Activated CD4-positive, alpha-beta T cell treated with anti-CD3 and anti-CD28 coated beads, Interleukin-10, Interleukin-2, amounts not matched to agents 100 ng/mL and 50 ng/mL, durations not matched to agents 16 hours and 8 hours (primary cell): Measurements from ENCODE around the gene KRT76.
"Not testable (repeated sequence)": the region's sequence is repeated elsewhere in the genome, so short reads cannot be mapped to it uniquely, and the experiment has no call there.

Source experiments
- DNase-seq: peaks from one replicate; pipeline ENCODE4 v3.0.0-alpha.2; 2020

Gene KRT76

GRCh38 chr12:52779914-52780313 is 2.8 kb upstream of the KRT76 start:
- no peak for DNase-seq

DNA sequence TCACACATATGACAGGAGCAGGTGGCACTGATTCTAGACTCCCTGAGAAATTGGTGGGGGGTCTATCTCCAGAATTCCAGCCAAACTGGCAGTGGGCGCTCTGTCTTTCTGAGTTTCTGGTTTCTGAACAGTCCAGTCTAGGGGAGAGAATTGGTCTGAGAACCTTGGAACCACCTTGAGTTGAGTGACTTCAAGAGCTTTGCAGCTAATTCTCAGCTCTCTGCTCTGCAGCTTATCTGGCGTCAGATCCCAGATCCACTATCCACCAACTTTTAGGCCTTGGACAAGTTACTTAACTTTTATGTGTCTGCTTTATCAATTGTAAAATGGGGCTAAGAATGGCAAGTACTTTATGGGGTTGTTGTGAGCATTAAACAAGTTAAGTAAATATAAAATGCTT is 1.7 kb upstream of the KRT76 start:
- no peak for DNase-seq

- DNase-seq: no peak
Measured at GRCh38 chr12:52777566-52777965, 421 bp upstream of the KRT76 start.

DNA sequence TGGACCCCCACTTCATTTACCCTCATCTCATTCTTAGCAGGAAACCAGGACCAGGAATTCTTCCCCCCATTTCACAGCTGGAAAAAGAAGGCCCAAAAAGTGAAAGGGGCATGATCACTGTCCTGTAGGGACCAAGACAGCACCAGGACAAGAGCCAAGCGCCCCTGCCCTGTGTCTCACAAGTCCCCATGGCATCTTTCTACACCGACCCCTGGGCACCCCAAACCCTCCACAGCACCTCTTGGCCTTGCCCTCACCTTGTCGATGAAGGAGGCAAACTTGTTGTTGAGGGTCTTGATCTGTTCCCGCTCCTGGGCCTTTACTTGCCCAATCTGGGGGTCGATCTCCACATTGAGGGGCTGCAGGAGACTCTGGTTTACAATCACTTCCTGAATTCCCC is 710 bp downstream of the KRT76 start:
- no peak for DNase-seq

DNA sequence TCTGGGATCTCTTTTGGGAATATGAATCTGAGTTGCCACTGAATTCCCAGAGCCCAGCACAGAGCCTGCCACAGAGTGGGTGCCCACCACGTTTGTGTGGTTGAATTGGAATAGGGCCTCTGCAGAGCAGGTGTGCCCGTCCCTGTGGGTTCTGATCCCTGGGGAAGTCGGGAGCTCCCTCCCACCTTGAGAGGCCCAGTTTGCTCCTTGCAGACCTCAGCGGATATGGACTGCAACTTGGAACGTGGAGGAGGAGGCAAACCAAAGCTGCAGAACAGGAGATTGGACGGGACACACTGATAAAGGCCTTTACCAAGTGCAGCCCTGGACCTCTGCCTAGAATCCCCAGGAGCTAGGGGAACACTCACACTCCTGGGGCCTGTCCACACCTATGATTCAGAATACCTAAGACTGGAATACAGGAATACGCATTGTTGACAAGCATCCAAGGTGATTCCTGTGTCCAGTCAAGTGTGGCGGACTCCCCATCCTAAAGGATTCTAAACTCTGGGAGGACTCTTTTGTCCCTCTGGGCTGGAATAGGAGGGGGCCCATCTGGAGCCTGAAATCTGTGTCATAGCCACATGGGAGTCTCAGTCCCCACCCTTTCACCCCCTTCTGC is 2.4 kb downstream of the KRT76 start:
- no peak for DNase-seq

DNA sequence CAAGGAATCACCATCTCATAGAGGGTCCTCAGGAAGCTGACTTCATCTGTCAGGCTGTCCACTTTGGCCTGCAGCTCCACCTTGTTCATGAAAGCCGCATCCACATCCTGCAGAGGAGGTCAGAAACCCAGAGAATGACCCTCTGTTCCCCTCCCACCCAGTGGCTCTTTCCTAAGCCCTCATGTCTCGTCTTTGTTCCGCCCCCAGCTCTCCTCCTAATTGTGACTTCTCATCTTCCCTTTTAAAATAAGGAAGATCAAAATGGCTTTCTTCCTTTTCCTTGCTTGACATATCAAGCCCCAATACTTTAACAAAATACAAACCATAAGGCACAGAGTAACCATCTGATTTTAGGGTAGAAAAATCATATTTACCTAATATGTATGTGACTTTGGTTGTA is 4.4 kb downstream of the KRT76 start:
- DNase-seq: no peak

- no peak for DNase-seq
Measured at GRCh38 chr12:52772188-52772587, 5.0 kb downstream of the KRT76 start.

GRCh38 chr12:52771505-52771904 is 5.6 kb downstream of the KRT76 start:
- no peak for DNase-seq

GRCh38 chr12:52771088-52771487 is 6.1 kb downstream of the KRT76 start:
- no peak for DNase-seq

GRCh38 chr12:52769946-52770345 is 7.2 kb downstream of the KRT76 start:
- DNase-seq: no peak

DNA sequence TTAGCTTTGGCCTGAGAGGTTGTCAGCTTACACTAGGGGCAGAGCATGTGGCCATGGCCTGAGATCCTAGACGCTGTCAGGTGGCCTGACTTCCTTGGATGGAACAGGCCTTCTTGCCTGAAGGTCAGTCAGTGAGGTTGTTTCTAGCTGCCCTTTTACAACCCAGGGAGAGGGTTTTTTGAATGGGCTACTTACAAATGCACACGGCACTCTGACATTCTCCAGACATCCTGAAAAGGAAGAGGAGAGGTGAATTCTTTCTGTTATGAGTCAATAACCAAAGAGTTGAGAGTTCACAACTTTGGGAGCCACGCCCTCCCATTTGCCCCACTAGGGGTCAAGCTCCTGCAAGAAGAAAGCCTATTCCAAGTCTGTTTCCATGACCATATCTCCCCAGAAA is 7.8 kb downstream of the KRT76 start:
- no peak for DNase-seq

- no peak for DNase-seq
Measured at GRCh38 chr12:52768479-52769200, 8.5 kb downstream of the KRT76 start.

DNA sequence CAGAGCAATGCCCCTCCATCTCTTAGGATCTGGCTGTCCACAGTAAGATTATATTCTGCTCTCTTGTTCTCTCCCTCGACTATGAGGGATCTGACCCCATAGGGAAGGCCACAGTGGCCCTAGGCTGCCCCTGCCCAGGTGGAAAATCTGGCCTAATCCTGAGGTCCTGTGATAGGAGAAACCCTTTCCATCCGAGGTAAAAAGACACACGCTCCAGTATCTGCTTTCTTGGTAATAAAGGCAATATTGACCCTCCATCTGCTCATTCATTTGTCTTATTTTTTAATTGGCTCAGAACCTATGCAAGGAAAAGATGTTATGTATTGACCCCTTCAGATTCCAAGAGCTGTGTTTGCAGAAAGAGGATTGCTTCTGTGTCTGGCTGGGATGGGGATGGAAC is 9.7 kb downstream of the KRT76 start:
- DNase-seq: no peak

DNA sequence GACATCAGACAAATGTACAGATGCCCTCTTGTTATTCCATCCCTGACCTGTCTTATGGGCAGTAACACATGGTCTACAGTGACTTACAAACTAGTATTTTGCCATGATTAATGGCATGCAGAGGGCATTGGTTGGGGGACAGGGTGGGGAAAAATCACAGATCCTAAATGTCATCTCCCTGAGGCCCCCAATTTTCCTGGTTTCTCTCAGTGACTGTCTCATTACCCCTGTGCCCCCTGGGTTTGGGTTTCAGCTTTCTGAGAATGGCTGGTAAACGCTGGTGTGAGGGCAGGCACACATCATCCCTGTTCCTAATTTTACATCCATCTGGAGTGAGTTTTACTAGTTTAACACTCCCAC is 10.1 kb downstream of the KRT76 start:
- DNase-seq: no peak

- DNase-seq: no peak
Measured at GRCh38 chr12:52766351-52767019, 10.7 kb downstream of the KRT76 start.

DNA sequence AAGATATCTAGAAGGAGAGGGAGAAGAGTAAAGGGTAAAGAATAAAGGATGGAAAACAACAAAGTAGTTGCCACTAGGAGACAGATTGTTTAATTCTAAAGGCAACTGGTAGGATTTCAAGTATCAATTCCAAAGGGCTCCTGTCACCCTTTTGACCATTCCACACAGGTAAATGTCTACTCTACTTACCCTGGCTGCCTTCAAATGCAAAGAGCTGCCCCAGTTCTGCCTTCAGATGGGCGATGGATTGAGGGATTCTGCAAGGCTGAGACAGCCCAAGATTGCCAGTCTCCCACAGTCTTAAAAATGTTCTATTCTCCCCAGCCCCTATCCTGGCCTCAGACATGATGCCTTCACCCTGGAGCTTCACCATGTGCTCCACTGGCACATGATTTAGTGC is 11.4 kb downstream of the KRT76 start:
- no peak for DNase-seq

DNA sequence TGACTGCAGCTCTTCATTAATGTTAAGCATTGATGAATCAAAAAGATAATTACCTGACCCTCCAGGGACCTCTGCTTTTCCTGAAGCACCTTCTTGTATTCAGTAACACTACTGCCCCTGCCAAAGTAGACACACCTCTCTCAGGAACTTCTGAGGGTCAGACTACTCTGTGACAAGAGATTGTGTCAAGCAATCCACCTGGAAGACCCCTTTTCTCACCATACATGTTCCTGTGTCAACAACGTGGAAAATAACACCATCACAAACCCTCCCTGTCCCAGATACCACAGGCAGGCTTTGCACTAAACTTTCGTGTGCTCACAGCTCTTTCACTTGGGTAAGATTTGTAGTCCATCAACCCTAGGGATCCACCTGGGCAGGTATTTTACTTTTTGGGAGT is 13.2 kb downstream of the KRT76 start:
- DNase-seq: no peak

- DNase-seq: no peak
Measured at GRCh38 chr12:52763036-52763659, 14.0 kb downstream of the KRT76 start.

DNA sequence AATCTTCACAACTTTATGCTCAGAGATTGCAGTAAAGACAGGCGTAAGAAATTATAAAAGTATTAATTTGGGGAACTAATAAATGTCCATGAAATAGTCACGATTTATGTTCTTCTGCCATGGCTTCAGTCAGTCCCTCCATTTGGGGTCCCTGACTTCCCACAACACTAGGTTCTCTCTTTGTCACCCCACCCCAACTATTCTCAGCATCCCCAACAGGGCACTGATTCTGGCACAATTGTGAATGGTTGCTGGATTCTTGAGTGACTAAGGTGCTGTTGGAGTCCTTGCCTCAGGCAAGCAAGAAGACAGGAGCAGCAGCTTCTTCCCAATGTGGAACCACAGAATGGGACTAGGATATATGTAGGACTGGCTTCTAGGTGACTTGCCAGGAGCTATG is 15.3 kb downstream of the KRT76 start:
- no peak for DNase-seq

- DNase-seq: not testable (repeated sequence)
Measured at GRCh38 chr12:52761218-52761617, 15.9 kb downstream of the KRT76 start.

GRCh38 chr12:52760623-52761022 is 16.5 kb downstream of the KRT76 start:
- DNase-seq: no peak

- DNase-seq: no peak
Measured at GRCh38 chr12:52759695-52760094, 17.4 kb downstream of the KRT76 start.

GRCh38 chr12:52759218-52759617 is 17.9 kb downstream of the KRT76 start:
- no peak for DNase-seq
